ENCODE results near the gene PTMS.

Gene PTMS

GRCh38 chr12:6752921-6753771 is 13.0 kb upstream of the PTMS start, which contains the start of gene MLF2:
Gene MLF2, minus strand, starts transcription at chr12:6753141. Its CDS starts 807 bp downstream, at chr12:6752334.
- peak; percentile 97 to 99 for DNase-seq

- no peak for DNase-seq
These were observed 12.3 kb upstream of the PTMS start for GRCh38 chr12:6753772-6754356.

GRCh38 chr12:6754411-6754810 is 11.8 kb upstream of the PTMS start:
- DNase-seq, result no peak

DNA sequence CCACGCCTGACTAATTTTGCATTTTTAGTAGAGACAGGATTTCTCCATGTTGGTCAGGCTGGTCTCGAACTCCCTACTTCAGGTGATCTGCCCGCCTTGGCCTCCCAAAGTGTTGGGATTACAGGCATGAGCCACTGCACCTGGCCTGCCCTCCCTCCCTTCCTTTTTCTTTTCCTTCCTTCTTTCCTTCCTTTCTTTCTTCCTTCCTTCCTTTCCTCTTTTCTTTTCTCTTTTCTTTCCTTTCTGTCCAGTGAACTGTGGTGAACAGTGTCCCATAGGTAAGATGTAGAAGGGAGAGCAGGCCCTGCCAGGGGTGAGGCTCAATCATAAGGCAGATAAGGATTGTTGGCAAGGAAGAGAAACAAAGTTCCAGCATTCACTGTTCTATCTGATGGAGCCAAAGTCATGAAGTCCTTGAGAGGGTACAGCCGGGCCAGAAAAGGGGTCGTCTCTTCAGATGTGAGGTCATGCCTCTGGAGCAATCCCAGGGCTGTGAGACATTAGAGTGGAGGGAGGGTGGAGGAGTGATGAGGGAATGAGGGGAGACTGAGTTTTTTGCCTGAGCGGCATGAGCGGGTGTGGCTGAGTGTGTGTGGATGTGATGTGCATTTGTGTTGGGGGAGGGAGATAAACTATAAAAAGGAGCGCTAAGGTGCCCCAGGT is 9.0 kb upstream of the PTMS start:
- no peak for DNase-seq

- no peak for DNase-seq
These were observed 7.6 kb upstream of the PTMS start for GRCh38 chr12:6758506-6759095.

GRCh38 chr12:6759741-6760140 is 6.4 kb upstream of the PTMS start:
- no peak for DNase-seq

- no peak for DNase-seq
These were observed 2.8 kb upstream of the PTMS start for GRCh38 chr12:6763380-6763779.

GRCh38 chr12:6764011-6764828 is 1.9 kb upstream of the PTMS start:
- peak; percentile 98 to 99 for DNase-seq

DNA sequence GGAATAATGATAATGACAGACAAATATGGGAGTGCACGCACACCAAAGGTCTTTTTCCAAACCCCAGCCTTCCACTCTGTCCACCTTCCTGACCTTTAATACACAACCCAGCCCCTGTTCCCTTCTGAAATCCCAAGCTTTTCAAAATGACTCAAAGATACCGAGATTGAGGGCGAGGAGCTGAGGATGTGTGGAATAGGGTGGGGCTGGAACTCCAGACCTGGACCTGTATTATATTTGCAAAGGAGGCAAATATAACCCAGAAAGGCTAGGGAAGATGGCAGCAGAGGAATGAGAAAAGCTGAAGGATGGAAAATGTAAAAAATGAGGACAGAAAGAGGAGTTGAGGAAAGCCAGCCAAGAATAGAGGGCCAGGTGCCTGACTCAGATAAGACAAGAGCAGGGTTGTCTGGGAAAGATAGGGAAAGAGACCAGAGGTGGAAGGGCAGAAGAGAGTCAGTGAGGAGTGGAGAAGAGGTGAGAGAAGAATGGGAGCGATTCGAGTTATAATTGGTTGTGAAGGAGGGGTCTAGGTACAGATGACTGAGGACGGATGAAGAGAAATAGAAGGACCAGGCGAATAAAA is 1.0 kb upstream of the PTMS start:
- no peak for DNase-seq

DNA sequence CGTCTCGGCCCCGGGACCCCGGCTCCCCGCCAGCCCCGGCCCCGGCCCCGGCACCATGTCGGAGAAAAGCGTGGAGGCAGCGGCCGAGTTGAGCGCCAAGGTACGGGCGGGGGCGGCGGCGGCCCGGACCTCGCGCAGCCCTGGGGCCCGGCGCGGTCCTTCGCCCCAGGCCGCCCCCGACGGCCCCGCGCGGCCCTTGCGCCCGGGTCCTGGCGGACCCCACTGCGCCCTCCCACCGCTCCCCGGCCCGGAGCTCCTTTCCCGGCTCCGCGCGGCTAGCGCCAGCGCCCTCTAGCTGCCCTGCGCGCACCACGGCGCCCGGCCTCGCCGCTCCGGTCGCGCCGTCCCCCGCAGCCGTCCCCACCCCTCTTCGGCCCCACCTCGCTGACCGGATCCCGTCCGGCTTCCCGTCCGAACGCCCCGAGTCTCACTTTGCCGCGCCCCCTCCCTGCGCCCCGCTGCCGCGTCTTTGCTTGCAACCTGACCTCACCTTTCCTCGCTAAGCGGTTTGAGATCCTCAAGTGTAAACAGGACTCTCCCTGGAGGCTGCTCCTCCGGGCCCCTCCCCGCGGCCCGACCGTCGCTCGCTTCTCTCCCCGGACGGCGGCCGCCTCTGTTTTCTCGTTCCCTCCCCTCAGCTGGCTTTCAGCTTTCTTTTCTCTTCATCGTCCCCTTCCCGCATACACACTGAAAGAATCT is 637 bp downstream of the PTMS start:
- DNase-seq, result peak in 1 of 2 experiments; percentile 64

DNA sequence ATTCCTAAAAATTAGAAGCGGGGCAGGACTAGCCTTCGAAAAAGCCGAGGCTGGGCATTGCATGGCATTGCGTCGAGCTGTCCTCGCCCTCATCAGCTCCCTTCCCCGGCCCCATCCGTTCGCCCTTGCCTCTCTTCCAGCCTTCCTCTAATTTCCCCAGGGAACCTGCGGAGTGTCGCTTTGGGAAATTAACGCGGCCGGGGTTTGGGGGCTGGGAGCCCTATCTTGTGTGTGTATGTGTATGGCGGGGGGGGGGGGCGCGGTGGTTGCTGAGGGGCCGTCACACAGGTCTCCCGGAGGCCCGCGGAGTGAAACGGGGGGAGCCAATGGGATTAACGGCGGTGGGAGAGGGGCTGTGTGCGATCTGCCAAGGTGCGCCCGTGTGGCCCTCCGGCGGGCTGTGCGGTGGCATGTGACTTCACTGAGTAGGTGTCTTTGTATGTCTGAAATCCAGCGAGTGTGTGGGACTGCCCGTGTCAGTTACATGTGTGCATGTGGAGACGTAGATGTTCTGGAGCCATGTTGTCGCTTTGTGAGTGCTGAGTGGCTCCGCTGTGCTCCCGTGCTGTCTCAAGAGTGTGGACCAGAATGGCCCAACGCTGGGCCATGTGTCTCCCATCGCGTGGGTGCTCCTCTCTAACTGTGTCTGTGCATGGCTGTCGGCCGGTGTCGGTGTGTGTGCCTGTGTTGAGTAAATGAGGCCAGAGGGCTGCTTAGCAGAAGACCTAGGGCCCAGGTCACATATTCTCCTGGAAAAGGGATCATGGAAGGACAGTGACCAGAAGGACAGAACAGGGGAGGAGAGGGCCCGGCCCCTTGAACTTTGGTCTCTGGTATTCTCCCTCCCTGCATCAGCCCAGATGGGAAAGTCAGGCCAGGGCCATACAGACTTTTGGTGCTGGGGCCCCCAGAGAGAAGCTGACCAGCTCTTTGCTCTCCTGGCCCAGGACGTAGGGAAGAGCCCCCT is 1.5 kb downstream of the PTMS start:
- no peak for DNase-seq

- peak in 1 of 2 experiments; percentile 27 for DNase-seq
These were observed 2.3 kb downstream of the PTMS start for GRCh38 chr12:6768437-6768914.

DNA sequence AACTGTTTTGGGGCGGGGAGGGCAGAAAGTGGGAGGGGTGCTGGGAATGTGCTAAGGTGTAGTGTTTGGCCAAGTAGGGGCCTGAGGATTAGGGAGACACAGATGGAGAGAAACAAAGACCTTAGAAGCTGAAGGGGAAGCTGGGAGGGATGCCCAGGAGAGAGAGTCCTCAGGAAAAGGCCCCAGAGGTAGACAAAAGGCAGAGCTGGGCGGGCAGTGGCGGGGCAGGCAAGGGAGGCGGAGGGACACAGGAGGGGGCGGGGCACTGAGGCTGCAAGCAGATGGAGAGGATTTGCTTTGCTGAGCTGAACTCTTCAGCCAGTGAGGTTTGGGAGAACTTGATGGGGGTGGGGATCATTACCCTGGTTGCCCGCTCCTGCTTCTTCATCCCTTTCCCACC is 2.8 kb downstream of the PTMS start:
- DNase-seq, result peak in 1 of 2 experiments; percentile 62

GRCh38 chr12:6769666-6770065 is 3.5 kb downstream of the PTMS start:
- no peak for DNase-seq

DNA sequence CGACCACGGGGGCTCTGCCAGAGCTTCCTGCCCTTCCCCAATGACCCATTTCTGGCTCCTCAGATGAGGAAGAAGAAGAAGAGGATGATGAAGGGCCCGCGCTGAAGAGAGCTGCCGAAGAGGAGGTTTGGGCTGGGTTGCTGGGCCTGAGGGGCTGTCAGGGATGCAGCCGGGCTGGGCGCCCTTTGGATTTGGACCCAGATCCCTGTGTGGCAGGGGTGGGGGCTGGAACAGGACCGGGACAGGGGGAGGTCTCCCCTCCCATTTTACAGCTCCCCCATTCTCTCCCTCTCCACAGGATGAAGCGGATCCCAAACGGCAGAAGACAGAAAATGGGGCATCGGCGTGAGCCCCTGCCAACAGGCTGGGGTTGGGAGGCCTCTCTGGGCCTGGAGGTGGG is 3.9 kb downstream of the PTMS start:
- no peak for DNase-seq

- no peak for DNase-seq
These were observed 4.4 kb downstream of the PTMS start for GRCh38 chr12:6770600-6770999.

- no peak for DNase-seq
These were observed 4.9 kb downstream of the PTMS start for GRCh38 chr12:6771091-6771495.

GRCh38 chr12:6771509-6772330 is 5.6 kb downstream of the PTMS start:
- no peak for DNase-seq

DNA sequence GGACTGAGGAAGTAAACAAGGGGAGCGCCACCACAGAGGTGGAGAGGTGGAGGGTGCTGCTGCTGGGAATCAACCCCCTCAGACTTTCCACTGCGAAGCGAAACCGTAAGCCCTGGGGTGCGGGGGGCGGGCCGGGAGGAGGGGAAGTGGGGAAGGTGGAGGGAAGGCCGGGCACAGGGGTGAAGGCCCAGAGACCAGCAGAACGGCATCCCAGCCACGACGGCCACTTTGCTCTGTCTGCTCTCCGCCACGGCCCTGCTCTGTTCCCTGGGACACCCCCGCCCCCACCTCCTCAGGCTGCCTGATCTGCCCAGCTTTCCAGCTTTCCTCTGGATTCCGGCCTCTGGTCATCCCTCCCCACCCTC is 6.2 kb downstream of the PTMS start, which contains the start of gene LAG3:
Gene LAG3, plus strand, starts transcription at position 190 of the 365 bp plus-strand sequence. CDS start 333 bp downstream, outside the sequence.
- no peak for DNase-seq

Data from NCI-H446 (cell line).